Activated CD8-positive, alpha-beta memory T cell treated with anti-CD3 and anti-CD28 coated beads for 1 hour (primary cell): Measurements from ENCODE around the gene HOXA6.

Experiments
- DNase-seq, 2 donors: peaks; one replicate each; pipeline ENCODE4 v3.0.0-alpha.2; 2020; ENCODE audit warnings: low read depth in 1 of 2; ENCODE audit errors: extremely low read depth in 1 of 2

HOXA6 gene

GRCh38 chr7:27124902-27125689 lies 22.5 kb downstream of the HOXA6 start:
- DNase-seq, result no peak

- DNase-seq, result no peak
Observed at GRCh38 chr7:27124096-27124901, 23.3 kb downstream of the HOXA6 start.

GRCh38 chr7:27123477-27124053 lies 24.0 kb downstream of the HOXA6 start:
- DNase-seq, result no peak

- DNase-seq, result no peak
Observed at GRCh38 chr7:27123007-27123476, 24.5 kb downstream of the HOXA6 start.

- DNase-seq, result no peak
Observed at GRCh38 chr7:27122077-27122910, 25.3 kb downstream of the HOXA6 start.

GRCh38 chr7:27121684-27122076 lies 25.9 kb downstream of the HOXA6 start:
- no peak for DNase-seq

GRCh38 chr7:27119412-27119911 lies 28.1 kb downstream of the HOXA6 start:
- DNase-seq, result no peak

GRCh38 chr7:27118580-27118979 lies 29.0 kb downstream of the HOXA6 start:
- no peak for DNase-seq

GRCh38 chr7:27117887-27118491 lies 29.6 kb downstream of the HOXA6 start:
- DNase-seq, result no peak

- DNase-seq, result no peak
Observed at GRCh38 chr7:27116962-27117886, 30.4 kb downstream of the HOXA6 start.

- DNase-seq, result no peak
Observed at GRCh38 chr7:27116031-27116961, 31.3 kb downstream of the HOXA6 start.

- no peak for DNase-seq
Observed at GRCh38 chr7:27115221-27116026, 32.1 kb downstream of the HOXA6 start.

- no peak for DNase-seq
Observed at GRCh38 chr7:27114881-27115220, 32.7 kb downstream of the HOXA6 start.

- no peak for DNase-seq
Observed at GRCh38 chr7:27113991-27114769, 33.4 kb downstream of the HOXA6 start.

GRCh38 chr7:27112955-27113949 lies 34.3 kb downstream of the HOXA6 start:
- DNase-seq, result no peak
